CD4-positive, alpha-beta T cell (primary cell): ENCODE results near the gene COL15A1. TPM values are rescaled to one million over a fixed set of nuclear protein-coding genes. Genes with fewer than 3 reads are reported as not detected.

Experiments used
- ATAC-seq: fragments of 200-7000 bp; cut with Tn5 transposase; one replicate; pipeline ENCODE4 v1.10.0; 2022; ENCODE audit warnings: mild to moderate bottlenecking; ENCODE audit not compliant: poor library complexity
- CTCF ChIA-PET: fragments of 350-600 bp; sonication (Branson Sonifier 250); formaldehyde crosslinking; loops from one replicate; lab custom pipeline; 2021; ENCODE audit warnings: antibody characterized with exemption, inconsistent platforms; lab: Charles Lee
- POLR2A ChIA-PET: fragments of 350-600 bp; sonication (Branson Sonifier 250); formaldehyde crosslinking; loops from one replicate; lab custom pipeline; 2021; ENCODE audit warnings: antibody characterized with exemption, inconsistent platforms; lab: Charles Lee
- DNase-seq, 14 experiments: peaks; one replicate each; pipeline ENCODE4 v3.0.0-alpha.2; 2013 to 2020; ENCODE audit warnings: mixed read lengths in 2 of 14
- H3K27ac ChIP-seq, 2 donors: one replicate each; pipeline versions ENCODE4 v1.5.1 to v1.7.0; 2013; ENCODE audit warnings: low read length in 2 of 2, low read depth in 1 of 2, mild to moderate bottlenecking in 1 of 2
- H3K27me3 ChIP-seq, 2 experiments: 1 replicate in 1 of 2; 2 replicates in 1 of 2; pipeline versions ENCODE4 v1.6.1 to v1.7.0; 2013; ENCODE audit warnings: low read length in 2 of 2, control low read depth in 1 of 2, mild to moderate bottlenecking in 1 of 2, moderate library complexity in 1 of 2; ENCODE audit not compliant: insufficient read depth in 2 of 2, control insufficient read depth in 1 of 2
- H3K36me3 ChIP-seq: one replicate; pipeline ENCODE4 v1.6.1; 2013; ENCODE audit warnings: low read length, control low read depth; ENCODE audit not compliant: insufficient read depth
- H3K4me1 ChIP-seq: one replicate; pipeline ENCODE4 v1.6.1; 2013; ENCODE audit warnings: low read length, control low read depth; ENCODE audit not compliant: insufficient read depth
- H3K4me3 ChIP-seq: one replicate; pipeline ENCODE4 v1.5.1; 2013; ENCODE audit warnings: mild to moderate bottlenecking, low read length, moderate library complexity
- H3K9me3 ChIP-seq, 2 experiments: 1 replicate in 1 of 2; 2 replicates in 1 of 2; pipeline versions ENCODE4 v1.6.1 to v1.7.0; 2013; ENCODE audit warnings: low read length in 2 of 2, mild to moderate bottlenecking in 2 of 2, control low read depth in 1 of 2, moderate library complexity in 1 of 2; ENCODE audit not compliant: control insufficient read depth in 1 of 2, insufficient read depth in 1 of 2
- H3K27ac Mint-ChIP-seq: one replicate; pipeline ENCODE4 v1.8.0; 2020; ENCODE audit warnings: mixed read lengths
- H3K27me3 Mint-ChIP-seq: one replicate; pipeline ENCODE4 v1.8.0; 2021; ENCODE audit warnings: mixed read lengths
- H3K36me3 Mint-ChIP-seq: one replicate; pipeline ENCODE4 v1.8.0; 2021; ENCODE audit warnings: low read depth, mixed read lengths
- H3K4me1 Mint-ChIP-seq: one replicate; pipeline ENCODE4 v1.8.0; 2021; ENCODE audit warnings: low read depth, mixed read lengths
- H3K4me3 Mint-ChIP-seq: one replicate; pipeline ENCODE4 v1.8.0; 2020; ENCODE audit warnings: mild to moderate bottlenecking, mixed read lengths
- H3K9me3 Mint-ChIP-seq: one replicate; pipeline ENCODE4 v1.8.0; 2020; ENCODE audit warnings: mixed read lengths
- intact Hi-C, 2 experiments: fragments of 100-400 bp; cut with DNase I in 1 of 2; cut with micrococcal nuclease in 1 of 2; formaldehyde crosslinking; loops; one replicate each; pipeline versions ENCODE4 v1.15.1 to v1.9.0; 2023 to 2025; cut with DNase I, micrococcal nuclease
- total RNA-seq, 174 experiments: library from RNA in 2 of 174; stranded (reverse) in 2 of 174; gene quantifications; one replicate each; pipeline ENCODE4 v1.2.3 and lab custom pipeline; 2021 to 2026
- TF ChIP-seq, protein P1 (sequence below): fragments of 200-600 bp; IDR thresholded peaks from one replicate; pipeline ENCODE4 v1.8.0; 2022; ENCODE audit warnings: antibody characterized with exemption, mild to moderate bottlenecking

Gene COL15A1
- total RNA-seq, 2 experiments from 2014 or later = not detected

DNA sequence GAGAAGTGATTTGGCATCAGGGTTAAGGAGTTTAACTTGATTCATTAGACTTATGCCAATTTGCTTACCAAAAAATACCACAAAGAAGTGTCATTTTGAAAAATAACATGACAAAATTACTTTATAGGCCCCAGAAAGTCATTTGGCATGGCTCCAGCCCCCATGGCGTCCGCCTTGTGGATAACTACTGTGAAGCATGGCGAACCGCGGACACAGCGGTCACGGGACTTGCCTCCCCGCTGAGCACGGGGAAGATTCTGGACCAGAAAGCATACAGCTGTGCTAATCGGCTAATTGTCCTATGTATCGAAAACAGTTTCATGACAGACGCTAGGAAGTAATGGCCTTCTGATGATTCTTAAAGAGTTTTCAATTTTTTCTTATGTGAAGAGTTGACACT is 125.8 kb downstream of the COL15A1 start:
- Mint-ChIP-seq H3K9me3 (no peaks in the 10 kb centered on the region), H3K4me1 (peaks cover 65% of the 10 kb centered on the region), H3K36me3 (no peaks in the 10 kb centered on the region), H3K4me3 (no peak overlapping the region), H3K27ac (peak overlapping the region; percentile 55), H3K27me3 (no peaks in the 10 kb centered on the region)
- peaks cover 20% of the 10 kb centered on the region for H3K4me1 ChIP-seq
- POLR2A ChIA-PET = no interaction called here
- DNase-seq (no peak), ATAC-seq (no peak)
- no peak overlapping the region for H3K27ac ChIP-seq
- CTCF ChIA-PET = interaction anchor here (1.1 kb wide), 1 partner anchor 8 kb away, joined by 3 read pairs; no protein-coding TSS in a partner anchor
- TF ChIP-seq, protein P1, sequence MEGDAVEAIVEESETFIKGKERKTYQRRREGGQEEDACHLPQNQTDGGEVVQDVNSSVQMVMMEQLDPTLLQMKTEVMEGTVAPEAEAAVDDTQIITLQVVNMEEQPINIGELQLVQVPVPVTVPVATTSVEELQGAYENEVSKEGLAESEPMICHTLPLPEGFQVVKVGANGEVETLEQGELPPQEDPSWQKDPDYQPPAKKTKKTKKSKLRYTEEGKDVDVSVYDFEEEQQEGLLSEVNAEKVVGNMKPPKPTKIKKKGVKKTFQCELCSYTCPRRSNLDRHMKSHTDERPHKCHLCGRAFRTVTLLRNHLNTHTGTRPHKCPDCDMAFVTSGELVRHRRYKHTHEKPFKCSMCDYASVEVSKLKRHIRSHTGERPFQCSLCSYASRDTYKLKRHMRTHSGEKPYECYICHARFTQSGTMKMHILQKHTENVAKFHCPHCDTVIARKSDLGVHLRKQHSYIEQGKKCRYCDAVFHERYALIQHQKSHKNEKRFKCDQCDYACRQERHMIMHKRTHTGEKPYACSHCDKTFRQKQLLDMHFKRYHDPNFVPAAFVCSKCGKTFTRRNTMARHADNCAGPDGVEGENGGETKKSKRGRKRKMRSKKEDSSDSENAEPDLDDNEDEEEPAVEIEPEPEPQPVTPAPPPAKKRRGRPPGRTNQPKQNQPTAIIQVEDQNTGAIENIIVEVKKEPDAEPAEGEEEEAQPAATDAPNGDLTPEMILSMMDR = no peak
- no peak overlapping the region for H3K4me3 ChIP-seq
- intact Hi-C loops = no loop called here
- no peaks in the 10 kb centered on the region for H3K36me3 ChIP-seq
- H3K9me3 ChIP-seq = peaks cover 0 to 3% of the 10 kb centered on the region in 2 experiments
- no peaks in the 10 kb centered on the region for H3K27me3 ChIP-seq

DNA sequence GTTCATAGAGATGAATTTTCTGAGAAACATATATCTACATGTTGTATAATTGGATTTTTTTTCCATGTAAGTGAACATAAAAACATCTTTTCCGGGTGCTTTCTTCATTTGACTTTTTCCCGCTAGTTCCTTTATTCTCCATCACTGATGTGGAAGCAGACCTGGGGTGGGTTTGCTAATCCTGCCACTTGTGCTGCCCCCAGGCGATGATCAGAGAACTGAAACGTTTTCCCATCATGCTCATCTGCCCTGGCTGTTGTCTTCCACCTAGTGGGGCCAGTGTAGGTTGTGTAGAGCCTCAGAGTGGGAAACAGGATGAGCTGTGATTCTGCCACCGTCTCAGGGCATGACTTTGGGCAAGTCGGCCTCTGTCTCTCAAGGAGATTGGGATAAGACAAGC is 127.0 kb downstream of the COL15A1 start:
- no peaks in the 10 kb centered on the region for H3K27me3 ChIP-seq
- Mint-ChIP-seq H3K36me3 (no peaks in the 10 kb centered on the region), H3K27ac (peak overlapping the region; percentile 28), H3K27me3 (no peaks in the 10 kb centered on the region), H3K4me3 (no peak overlapping the region), H3K9me3 (no peaks in the 10 kb centered on the region), H3K4me1 (peaks cover 70% of the 10 kb centered on the region)
- DNase-seq (no peak), ATAC-seq (no peak)
- no peaks in the 10 kb centered on the region for H3K36me3 ChIP-seq
- POLR2A ChIA-PET = interaction anchor here (0.5 to 1.0 kb wide), 5 partner anchors 13 to 49 kb away, joined by 3 to 5 read pairs (median 4); partner anchors contain the start of gene TGFBR1
- no peak overlapping the region for H3K4me3 ChIP-seq
- H3K27ac ChIP-seq = no peak overlapping the region
- CTCF ChIA-PET = interaction anchor here (1.0 kb wide), 1 partner anchor 34 kb away, joined by 5 read pairs; no protein-coding TSS in a partner anchor
- TF ChIP-seq, protein P1 = no peak
- peaks cover 28% of the 10 kb centered on the region for H3K4me1 ChIP-seq
- intact Hi-C loops = no loop called here
- H3K9me3 ChIP-seq = peaks cover 0 to 3% of the 10 kb centered on the region in 2 experiments

DNA sequence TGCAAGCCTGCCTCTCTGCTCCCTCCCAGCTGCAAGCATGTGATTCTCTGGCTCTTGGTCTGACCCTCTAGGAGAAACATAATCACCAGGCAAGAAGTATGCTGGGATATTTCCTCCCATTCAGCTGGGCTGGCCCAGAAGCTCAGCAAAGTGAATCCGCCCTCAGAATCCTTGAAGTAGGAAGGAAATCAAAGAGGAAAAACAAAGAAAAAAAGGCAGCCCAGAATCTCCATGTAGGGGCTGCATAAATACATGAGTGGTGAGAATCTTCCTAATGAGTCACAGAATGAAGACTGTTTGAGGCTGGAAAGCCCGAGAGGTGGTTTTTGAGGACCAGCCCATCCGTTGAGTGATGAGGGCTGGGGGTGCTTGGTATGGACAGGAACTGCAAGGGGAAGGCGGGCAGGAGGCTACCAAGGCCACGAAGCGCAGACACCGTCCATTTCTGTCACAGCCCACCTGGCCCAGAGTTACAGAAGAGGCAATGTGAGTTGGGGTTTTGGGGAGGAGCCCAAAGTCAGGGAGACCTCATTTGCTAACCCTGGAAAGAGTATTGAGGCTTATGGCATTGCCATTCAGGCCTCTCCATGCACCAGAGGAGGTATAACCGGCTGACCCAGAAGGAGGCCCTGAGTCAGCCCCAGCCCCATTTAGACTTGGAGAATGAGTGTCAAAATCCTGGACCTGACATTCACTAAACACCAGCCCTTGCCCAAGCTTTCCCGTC is 127.8 kb downstream of the COL15A1 start:
- H3K4me3 Mint-ChIP-seq = no peak overlapping the region
- H3K27ac Mint-ChIP-seq = no peak overlapping the region
- TF ChIP-seq, protein P1 = no peak
- POLR2A ChIA-PET = interaction anchor here (0.5 to 1.2 kb wide), 8 partner anchors 8 to 74 kb away, joined by 3 to 5 read pairs (median 4); partner anchors contain the start of gene TGFBR1
- intact Hi-C loops = no loop called here
- H3K27me3 Mint-ChIP-seq = no peaks in the 10 kb centered on the region
- H3K4me1 ChIP-seq = peaks cover 36% of the 10 kb centered on the region
- H3K27ac ChIP-seq = no peak overlapping the region
- peaks cover 71% of the 10 kb centered on the region for H3K4me1 Mint-ChIP-seq
- peaks cover 0 to 3% of the 10 kb centered on the region in 2 experiments for H3K9me3 ChIP-seq
- H3K9me3 Mint-ChIP-seq = no peaks in the 10 kb centered on the region
- no peak for ATAC-seq
- DNase-seq = no peak
- CTCF ChIA-PET = interaction anchor here (1.0 kb wide), 1 partner anchor 33 kb away, joined by 5 read pairs; no protein-coding TSS in a partner anchor
- no peaks in the 10 kb centered on the region for H3K27me3 ChIP-seq
- H3K36me3 ChIP-seq = no peaks in the 10 kb centered on the region
- no peaks in the 10 kb centered on the region for H3K36me3 Mint-ChIP-seq
- no peak overlapping the region for H3K4me3 ChIP-seq
